Transverse colon (tissue), 3 donors: ENCODE data around the gene PLA2G4D.

Source experiments
- POLR2A ChIP-seq: fragments of 450-650 bp; IDR thresholded peaks from one replicate; pipeline ENCODE4 v1.6.1; 2016; ENCODE audit warnings: antibody characterized with exemption, mild to moderate bottlenecking, moderate library complexity
- TF ChIP-seq, protein P1 (sequence below), 5 experiments: fragments of 200-600 bp in 3 of 5; fragments of 450-650 bp in 2 of 5; sonication (generic) in 3 of 5; IDR thresholded peaks; 1 replicate in 2 of 5; 2 replicates in 3 of 5; pipeline ENCODE4 v1.5.1; 2016 to 2017; ENCODE audit warnings: antibody characterized with exemption in 5 of 5, inconsistent platforms in 3 of 5, mild to moderate bottlenecking in 2 of 5, moderate library complexity in 1 of 5

DNA sequence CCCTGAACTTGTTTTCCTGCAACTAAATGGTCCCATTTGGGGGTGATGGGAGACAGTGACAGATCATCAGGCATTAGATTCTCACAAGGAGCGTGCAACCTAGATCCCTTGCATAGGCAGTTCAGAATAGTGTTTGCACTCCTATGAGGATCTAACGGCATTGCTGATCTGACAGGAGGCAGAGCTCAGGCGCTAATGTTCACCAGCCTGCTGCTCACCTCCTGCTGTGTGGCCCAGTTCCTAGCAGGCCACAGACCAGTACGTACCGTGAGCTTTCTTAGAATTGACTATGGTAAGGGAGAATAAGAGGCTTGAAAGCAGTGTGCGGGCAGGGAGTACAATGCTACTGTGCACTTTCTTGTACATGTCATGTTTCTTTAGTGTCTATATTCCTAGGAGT lies 56.0 kb downstream of the PLA2G4D start:
- TF ChIP-seq, protein P1, sequence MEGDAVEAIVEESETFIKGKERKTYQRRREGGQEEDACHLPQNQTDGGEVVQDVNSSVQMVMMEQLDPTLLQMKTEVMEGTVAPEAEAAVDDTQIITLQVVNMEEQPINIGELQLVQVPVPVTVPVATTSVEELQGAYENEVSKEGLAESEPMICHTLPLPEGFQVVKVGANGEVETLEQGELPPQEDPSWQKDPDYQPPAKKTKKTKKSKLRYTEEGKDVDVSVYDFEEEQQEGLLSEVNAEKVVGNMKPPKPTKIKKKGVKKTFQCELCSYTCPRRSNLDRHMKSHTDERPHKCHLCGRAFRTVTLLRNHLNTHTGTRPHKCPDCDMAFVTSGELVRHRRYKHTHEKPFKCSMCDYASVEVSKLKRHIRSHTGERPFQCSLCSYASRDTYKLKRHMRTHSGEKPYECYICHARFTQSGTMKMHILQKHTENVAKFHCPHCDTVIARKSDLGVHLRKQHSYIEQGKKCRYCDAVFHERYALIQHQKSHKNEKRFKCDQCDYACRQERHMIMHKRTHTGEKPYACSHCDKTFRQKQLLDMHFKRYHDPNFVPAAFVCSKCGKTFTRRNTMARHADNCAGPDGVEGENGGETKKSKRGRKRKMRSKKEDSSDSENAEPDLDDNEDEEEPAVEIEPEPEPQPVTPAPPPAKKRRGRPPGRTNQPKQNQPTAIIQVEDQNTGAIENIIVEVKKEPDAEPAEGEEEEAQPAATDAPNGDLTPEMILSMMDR (IDR thresholded peaks at IDR 0.05) = no peak
- no peak for TF ChIP-seq POLR2A
